ENCODE data around the gene NUP214. TPM values are rescaled to one million over a fixed set of nuclear protein-coding genes. Genes with fewer than 3 reads are reported as not detected.

Gene NUP214
- polyA plus RNA-seq, 1 of the 3 experiments (the other 2 are of a cell fraction) = 8.0 TPM

- no peak overlapping the region for H3K9ac ChIP-seq
- H3K27ac ChIP-seq (ENCODE audit: low read depth in 2 of 2, low read length in 1 of 2) = no peak overlapping the region
- H3K4me2 ChIP-seq = no peak overlapping the region
- no peaks in the 10 kb centered on the region for H3K79me2 ChIP-seq (ENCODE audit: insufficient read depth)
- no peaks in the 10 kb centered on the region for H3K4me1 ChIP-seq (ENCODE audit: control insufficient read depth in 1 of 2, insufficient read depth in 2 of 2, low read depth in 1 of 2, low read length in 1 of 2)
- no peak for DNase-seq
- H2AFZ ChIP-seq (ENCODE audit: low read depth) = no peak overlapping the region
- no peak for TF ChIP-seq JUND (IDR thresholded peaks at IDR 0.05)
- no peak for TF ChIP-seq MAX (IDR thresholded peaks at IDR 0.05; ENCODE audit: low read depth)
- no peak for TF ChIP-seq ELF1 (IDR thresholded peaks at IDR 0.05)
- TF ChIP-seq MEF2A (IDR thresholded peaks at IDR 0.05; ENCODE audit: borderline replicate concordance, low read depth) = no peak
- TF ChIP-seq NFIC (IDR thresholded peaks at IDR 0.05; ENCODE audit: borderline replicate concordance) = no peak
- TF ChIP-seq POLR2AphosphoS5 (IDR thresholded peaks at IDR 0.05; ENCODE audit: low read depth, low read length) = no peak
- TF ChIP-seq NRF1 (IDR thresholded peaks at IDR 0.05; ENCODE audit: low read depth, low read length) = no peak
- TF ChIP-seq RFX5 (IDR thresholded peaks at IDR 0.05; ENCODE audit: low read length) = no peak
- no peak for TF ChIP-seq GATA2 (CRISPR knock-in tag; IDR thresholded peaks at IDR 0.05)
- no peak overlapping the region for H3K4me3 ChIP-seq (ENCODE audit: low read depth in 2 of 2, low read length in 1 of 2)
- no peaks in the 10 kb centered on the region for H3F3A ChIP-seq (replicated peaks; ENCODE audit: insufficient read depth)
- ChIA-PET CTCF (interaction anchor here (3.7 kb wide), 1 partner anchor 24 kb away, joined by 15 read pairs; no protein-coding TSS in a partner anchor), POLR2A (no interaction called here)
- no peaks in the 10 kb centered on the region for H3K36me3 ChIP-seq (replicated peaks in 1 of 2; ENCODE audit: control insufficient read depth in 1 of 2, insufficient read depth in 2 of 2, low read length in 1 of 2)
- no peaks in the 10 kb centered on the region for H3K9me2 ChIP-seq
- H3K9me3 ChIP-seq = no peaks in the 10 kb centered on the region
- H4K20me1 ChIP-seq (ENCODE audit: insufficient read depth) = no peaks in the 10 kb centered on the region
- H3K27me3 ChIP-seq (ENCODE audit: insufficient read depth) = peaks cover 14% of the 10 kb centered on the region; the same call in 1 of the 2 replicates
- WGBS (ENCODE audit: low lambda C conversion rate) = 77% methylated on average over 7 of the region's 9 CpGs
These were observed 43.5 kb upstream of the NUP214 start for GRCh38 chr9:131081868-131082267.

- Histone ChIP-seq H3K9me2 (no peaks in the 10 kb centered on the region), H3K4me1 (ENCODE audit: control insufficient read depth in 1 of 2, insufficient read depth in 2 of 2, low read depth in 1 of 2, low read length in 1 of 2) (no peaks in the 10 kb centered on the region; a peak in 1 of 4 replicates), H3K27me3 (ENCODE audit: insufficient read depth) (peaks cover 14% of the 10 kb centered on the region; the same call in 1 of the 2 replicates), H3F3A (replicated peaks; ENCODE audit: insufficient read depth) (no peaks in the 10 kb centered on the region), H3K4me2 (no peak overlapping the region), H3K79me2 (ENCODE audit: insufficient read depth) (no peaks in the 10 kb centered on the region), H3K36me3 (replicated peaks in 1 of 2; ENCODE audit: control insufficient read depth in 1 of 2, insufficient read depth in 2 of 2, low read length in 1 of 2) (no peaks in the 10 kb centered on the region), H3K9me3 (no peaks in the 10 kb centered on the region), H4K20me1 (ENCODE audit: insufficient read depth) (no peaks in the 10 kb centered on the region), H3K4me3 (ENCODE audit: low read depth in 2 of 2, low read length in 1 of 2) (no peak overlapping the region), H2AFZ (ENCODE audit: low read depth) (no peak overlapping the region), H3K9ac (no peak overlapping the region), H3K27ac (ENCODE audit: low read depth in 2 of 2, low read length in 1 of 2) (no peak overlapping the region)
- 59% methylated on average over 10 of the region's 11 CpGs for WGBS (ENCODE audit: low lambda C conversion rate)
- POLR2A ChIA-PET = no interaction called here
- TF ChIP-seq TEAD4 (IDR thresholded peaks at IDR 0.05; ENCODE audit: borderline replicate concordance, insufficient read depth) (no peak), MAX (IDR thresholded peaks at IDR 0.05; ENCODE audit: low read depth) (no peak), PBX3 (IDR thresholded peaks at IDR 0.05) (no peak), EP300 (IDR thresholded peaks at IDR 0.05; ENCODE audit: borderline replicate concordance in 1 of 2, low read depth in 1 of 2, low read length in 1 of 2) (no peak), GABPA (IDR thresholded peaks at IDR 0.05; ENCODE audit: low read depth) (no peak), USF1 (IDR thresholded peaks at IDR 0.05; ENCODE audit: borderline replicate concordance, low read depth) (no peak), SIN3A (IDR thresholded peaks at IDR 0.05; ENCODE audit: borderline replicate concordance, low read depth, low read length) (no peak), CHD2 (IDR thresholded peaks at IDR 0.05; ENCODE audit: low read length, partially characterized antibody) (no peak), USF2 (IDR thresholded peaks at IDR 0.05; ENCODE audit: borderline replicate concordance, low read depth, low read length) (no peak), FOXM1 (IDR thresholded peaks at IDR 0.05; ENCODE audit: low read depth) (no peak), TCF12 (IDR thresholded peaks at IDR 0.05) (no peak), NRF1 (IDR thresholded peaks at IDR 0.05; ENCODE audit: low read depth, low read length) (no peak), FOSL2 (IDR thresholded peaks at IDR 0.05; ENCODE audit: borderline replicate concordance, low read depth) (no peak), REST (IDR thresholded peaks at IDR 0.05; ENCODE audit: low read depth, low read length) (no peak), RFX5 (IDR thresholded peaks at IDR 0.05; ENCODE audit: low read length) (no peak)
- DNase-seq = no peak
- CTCF ChIA-PET = interaction anchor here (0.8 to 3.7 kb wide), 2 partner anchors 16 to 25 kb away, joined by 4 to 15 read pairs; no protein-coding TSS in a partner anchor
These were observed 42.4 kb upstream of the NUP214 start for GRCh38 chr9:131082774-131083512.

Data from SK-N-SH (cell line).